ENCODE data around the gene CPLANE2. TPM values are rescaled to one million over a fixed set of nuclear protein-coding genes. Genes with fewer than 3 reads are reported as not detected.

CPLANE2 gene
- total RNA-seq, 4 donors from 2014 or later, result 2.0 to 13.3 (median 4.7) TPM

DNA sequence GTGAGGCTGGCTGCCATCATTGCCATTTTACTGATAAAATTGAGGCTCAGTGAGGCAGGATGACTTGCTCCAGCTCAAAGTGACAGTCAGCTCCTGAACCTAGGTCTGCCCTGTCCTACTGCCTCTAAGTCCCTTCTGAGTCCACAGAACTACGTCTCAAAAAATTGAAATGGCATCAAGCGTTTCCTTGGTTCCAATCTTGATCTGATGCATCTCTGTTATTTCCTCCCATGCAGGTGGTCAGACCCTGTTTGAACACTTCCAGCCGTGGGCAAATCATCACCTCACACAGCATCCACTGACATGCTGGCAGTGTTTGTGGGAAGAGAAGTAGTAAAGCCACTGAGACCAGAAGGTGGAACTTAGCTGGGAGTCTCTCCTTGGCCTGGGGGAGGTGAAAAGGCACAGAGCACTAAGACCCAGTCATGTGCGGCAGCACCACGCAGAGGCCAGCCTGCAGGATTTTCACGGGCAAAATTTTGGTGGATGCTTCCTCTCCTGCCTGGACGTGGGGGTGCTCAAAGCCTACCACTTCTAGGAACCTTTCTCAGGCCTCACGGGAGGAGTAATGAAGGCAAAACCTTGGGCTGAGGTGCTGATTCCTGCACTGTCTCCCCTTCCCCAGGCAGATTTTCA is 7.8 kb upstream of the CPLANE2 start:
- TF ChIP-seq, protein P1, sequence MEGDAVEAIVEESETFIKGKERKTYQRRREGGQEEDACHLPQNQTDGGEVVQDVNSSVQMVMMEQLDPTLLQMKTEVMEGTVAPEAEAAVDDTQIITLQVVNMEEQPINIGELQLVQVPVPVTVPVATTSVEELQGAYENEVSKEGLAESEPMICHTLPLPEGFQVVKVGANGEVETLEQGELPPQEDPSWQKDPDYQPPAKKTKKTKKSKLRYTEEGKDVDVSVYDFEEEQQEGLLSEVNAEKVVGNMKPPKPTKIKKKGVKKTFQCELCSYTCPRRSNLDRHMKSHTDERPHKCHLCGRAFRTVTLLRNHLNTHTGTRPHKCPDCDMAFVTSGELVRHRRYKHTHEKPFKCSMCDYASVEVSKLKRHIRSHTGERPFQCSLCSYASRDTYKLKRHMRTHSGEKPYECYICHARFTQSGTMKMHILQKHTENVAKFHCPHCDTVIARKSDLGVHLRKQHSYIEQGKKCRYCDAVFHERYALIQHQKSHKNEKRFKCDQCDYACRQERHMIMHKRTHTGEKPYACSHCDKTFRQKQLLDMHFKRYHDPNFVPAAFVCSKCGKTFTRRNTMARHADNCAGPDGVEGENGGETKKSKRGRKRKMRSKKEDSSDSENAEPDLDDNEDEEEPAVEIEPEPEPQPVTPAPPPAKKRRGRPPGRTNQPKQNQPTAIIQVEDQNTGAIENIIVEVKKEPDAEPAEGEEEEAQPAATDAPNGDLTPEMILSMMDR (IDR thresholded peaks at IDR 0.05), result no peak
- ATAC-seq (ENCODE audit: low FRiP score), result no peak
- no peak for DNase-seq (ENCODE audit: low spot score)

DNA sequence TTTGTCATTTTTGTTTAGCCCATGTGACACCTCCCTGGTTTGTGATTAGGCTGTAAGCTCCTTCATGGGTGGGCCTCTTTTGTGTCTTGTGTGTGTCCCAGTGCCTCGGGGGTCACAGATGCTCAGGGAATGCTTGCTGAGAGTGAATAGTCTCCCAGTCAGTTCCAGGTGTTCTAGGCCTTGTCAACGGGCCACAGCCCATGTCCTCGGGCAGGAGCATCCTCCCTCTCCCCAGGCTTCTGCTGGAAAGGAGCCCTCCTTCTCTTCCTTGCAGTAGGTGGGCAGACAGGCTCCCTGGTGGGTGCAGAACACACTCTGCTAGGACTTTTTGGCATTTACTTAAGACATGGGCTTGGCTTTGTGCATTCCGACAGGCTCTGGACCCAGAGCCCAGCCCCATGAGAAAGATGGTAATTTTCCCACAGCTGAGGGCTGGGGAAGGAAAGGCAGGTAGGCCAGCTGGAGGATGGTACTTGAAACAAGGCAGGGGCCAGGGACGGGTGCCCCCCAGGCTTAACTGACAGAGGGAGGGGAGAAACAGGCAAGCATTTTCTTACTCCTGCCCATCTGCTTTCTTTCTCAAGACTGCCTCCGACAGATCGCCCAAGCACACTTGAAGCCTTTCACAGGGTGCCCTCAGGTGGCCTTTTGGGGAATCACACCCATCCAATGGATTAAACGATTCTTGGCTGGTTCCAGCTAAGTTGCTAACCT is 7.1 kb upstream of the CPLANE2 start:
- ATAC-seq (ENCODE audit: low FRiP score) (peak; percentile 15), DNase-seq (ENCODE audit: low spot score) (peak; percentile 73)
- TF ChIP-seq, protein P1 (IDR thresholded peaks at IDR 0.05), result peak in 1 of 3 donors; percentile 74

GRCh38 chr1:16243215-16243610 is 6.2 kb upstream of the CPLANE2 start:
- TF ChIP-seq, protein P1 (IDR thresholded peaks at IDR 0.05), result no peak
- DNase-seq (ENCODE audit: low spot score) (no peak), ATAC-seq (ENCODE audit: low FRiP score) (no peak)

DNA sequence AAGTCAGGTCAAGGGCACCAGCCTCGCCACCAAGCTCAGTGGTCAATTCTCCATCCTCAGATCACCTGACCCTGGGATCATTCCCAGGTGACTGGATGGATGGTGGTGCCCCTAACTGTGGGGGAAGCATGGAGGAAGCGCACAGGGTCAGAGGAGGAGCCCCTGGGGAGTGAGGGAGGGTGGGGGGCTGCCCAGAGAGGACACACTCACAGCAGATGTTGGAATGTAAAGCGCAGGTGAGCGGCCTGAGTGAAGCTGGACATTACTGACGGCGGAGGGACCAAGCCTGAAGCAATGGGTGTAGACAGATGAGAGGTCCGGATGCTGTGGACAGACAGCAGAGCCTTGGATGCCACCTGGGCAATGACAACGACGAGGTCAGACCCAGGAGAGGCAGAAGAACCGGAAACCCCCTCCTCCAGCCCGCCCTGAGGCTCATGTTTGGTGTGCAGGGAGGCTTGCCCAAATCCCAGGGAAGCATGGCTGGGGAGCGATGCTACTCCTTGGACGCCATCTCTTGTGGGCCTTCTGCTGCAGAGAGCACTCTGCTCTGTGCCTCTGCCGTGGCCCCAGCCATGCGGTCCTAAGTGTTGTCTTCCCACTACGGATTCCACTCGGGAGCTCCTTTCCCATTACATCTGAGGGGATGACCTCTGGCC is 5.7 kb upstream of the CPLANE2 start:
- TF ChIP-seq, protein P1 (IDR thresholded peaks at IDR 0.05), result no peak
- ATAC-seq (ENCODE audit: low FRiP score), result no peak
- DNase-seq (ENCODE audit: low spot score), result peak; percentile 14

DNA sequence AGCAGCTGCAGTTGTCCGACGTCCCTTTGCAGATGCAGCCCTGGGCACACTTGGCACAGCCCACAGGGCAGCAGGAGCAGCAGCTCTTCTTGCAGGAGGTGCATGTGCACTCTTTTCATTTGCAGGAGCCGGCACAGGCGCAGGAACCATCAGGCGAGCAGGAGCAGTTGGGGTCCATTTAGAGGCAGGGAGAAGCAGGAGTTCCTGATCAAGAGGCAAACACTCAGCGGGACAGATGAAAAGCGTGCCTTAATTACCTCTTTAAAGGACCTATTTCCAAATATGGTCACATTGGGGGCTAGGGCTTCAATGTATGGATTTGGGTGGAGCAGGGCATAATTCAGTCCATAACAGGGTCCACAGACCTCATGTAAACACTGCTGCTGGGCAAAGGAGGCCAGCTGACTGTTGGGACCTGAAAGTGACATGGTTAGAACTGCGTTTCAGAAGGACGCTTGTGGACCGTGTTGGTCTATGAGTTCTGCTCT is 4.3 kb upstream of the CPLANE2 start:
- TF ChIP-seq, protein P1 (IDR thresholded peaks at IDR 0.05), result no peak
- ATAC-seq (ENCODE audit: low FRiP score), result no peak
- no peak for DNase-seq (ENCODE audit: low spot score)

- DNase-seq (ENCODE audit: low spot score), result no peak
- TF ChIP-seq, protein P1 (IDR thresholded peaks at IDR 0.05), result no peak
Observed at GRCh38 chr1:16239972-16240491, 3.0 kb upstream of the CPLANE2 start.

More at GRCh38 chr1:16239972-16240491, 3.0 kb upstream of the CPLANE2 start:
- no peak for ATAC-seq (ENCODE audit: low FRiP score)

Data from omental fat pad (tissue), 4 donors.